GM18498 (cell line): ENCODE results near the gene ELFN1.

Experiments
- ATAC-seq: cut with Tn5 transposase; IDR thresholded peaks from one replicate; pipeline ENCODE4 v1.9.1; 2021; ENCODE audit warnings: mild to moderate bottlenecking, moderate library complexity; ENCODE audit not compliant: unreplicated experiment

The ELFN1 gene

DNA sequence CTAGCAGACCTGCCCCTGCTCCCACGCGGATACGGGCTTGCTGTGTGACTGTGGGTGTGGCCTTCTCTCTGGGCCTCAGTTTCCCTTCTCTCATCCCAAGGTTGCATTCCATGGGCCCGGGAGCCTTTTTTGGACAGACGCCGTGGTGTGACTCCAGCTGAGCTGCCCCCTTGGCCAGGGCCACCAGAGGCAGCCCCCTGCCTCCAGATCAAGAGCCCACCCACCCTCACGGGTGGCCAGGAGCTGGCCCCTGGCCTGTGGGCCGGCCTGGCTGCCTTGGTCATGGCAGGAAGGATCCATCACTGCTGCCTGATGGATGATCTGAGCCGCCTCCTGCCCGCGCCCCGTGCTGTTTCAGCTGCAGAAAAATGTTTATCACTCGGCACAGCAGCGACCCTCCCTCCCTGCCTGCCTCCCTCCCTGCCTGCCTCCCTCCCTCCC is 27.8 kb upstream of the ELFN1 start:
- ATAC-seq: no peak

DNA sequence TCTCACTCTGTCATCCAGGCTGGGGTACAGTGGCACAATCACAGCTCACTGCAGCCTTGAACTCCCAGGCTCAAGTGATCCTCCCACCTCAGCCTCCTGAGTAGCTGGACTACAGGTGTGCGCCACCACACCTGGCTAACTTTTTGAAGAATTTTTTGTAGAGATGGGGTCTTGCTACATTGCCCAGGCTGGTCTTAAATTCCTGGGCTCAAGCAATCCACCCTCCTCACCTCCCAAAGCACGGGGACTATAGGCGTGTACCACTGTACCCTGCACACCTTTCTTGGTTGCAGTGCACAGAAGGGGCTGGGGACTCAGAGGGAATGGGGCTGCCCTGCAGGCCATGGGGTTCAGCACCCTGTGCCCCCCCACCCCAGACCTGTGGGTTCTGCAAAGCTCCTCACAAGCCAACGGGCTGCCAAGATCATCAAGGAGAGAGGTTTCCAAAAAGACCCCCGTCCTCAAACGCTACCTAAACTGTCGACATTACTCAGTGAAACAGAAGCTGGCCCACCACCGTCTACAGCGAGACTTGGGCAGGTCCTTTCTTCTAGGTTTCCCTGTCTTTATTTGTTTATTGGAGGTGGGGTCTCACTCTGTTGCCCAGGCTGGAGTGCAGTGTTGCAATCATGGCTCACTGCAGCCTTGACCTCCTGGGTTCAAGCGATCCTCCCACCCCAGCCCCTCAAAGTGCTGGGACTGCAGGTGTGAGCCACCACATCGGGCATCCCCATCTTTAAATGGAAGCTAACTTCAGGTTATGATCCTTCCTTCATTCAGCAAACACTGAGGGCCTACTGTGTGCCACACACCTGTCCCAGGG is 26.6 kb upstream of the ELFN1 start:
- no peak for ATAC-seq

DNA sequence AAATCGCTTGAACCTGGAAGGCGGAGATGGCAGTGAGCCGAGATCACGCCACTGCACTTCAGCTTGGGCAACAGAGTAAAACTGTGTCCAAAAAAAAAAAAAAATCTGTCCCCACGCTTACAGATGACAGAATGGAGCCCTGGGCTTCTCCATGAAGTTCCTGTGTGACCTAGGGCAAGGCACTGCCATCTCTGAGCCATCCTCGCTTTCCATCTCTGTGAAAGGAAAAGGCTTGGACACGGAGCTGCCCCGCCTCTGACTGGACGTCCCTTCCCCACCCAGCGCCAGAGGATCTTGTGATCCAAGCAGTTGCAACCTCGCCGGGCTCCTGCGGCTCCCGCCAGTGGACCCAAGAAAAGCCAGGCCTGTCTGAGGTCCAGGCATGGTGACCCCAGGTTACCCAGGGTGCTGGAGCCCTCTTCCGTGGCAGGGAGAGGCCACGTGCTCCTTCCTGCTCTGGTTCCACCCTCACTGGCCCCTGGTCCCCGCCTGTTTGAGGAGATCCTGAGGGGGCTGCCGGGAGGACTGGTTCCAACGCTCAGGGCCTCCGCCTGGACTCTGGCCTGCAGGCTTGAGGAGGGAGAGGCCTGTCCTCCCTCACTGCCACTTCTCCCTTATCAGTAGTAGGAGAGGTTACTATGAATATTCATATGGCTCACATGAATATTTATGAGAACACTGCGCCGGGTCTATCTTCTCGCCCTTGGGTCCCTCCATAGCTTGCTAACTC is 25.6 kb upstream of the ELFN1 start:
- ATAC-seq: no peak

DNA sequence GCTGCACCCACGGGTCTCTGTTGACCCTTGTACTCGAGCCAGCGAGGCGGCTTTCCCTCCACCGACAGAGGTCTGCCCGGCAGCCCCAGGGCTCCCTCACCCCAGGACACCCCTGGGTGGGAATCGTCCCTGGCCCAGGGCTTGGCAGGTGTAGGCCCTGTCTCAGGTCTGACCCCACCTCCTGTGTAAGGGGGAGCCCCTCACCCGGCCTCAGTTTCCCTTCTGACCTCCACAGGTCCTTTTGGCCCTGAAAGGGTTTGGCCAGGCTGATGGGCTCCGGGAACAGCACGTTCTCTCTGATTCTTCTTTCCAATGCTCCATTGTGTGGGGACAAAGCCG is 25.0 kb upstream of the ELFN1 start:
- ATAC-seq: no peak

DNA sequence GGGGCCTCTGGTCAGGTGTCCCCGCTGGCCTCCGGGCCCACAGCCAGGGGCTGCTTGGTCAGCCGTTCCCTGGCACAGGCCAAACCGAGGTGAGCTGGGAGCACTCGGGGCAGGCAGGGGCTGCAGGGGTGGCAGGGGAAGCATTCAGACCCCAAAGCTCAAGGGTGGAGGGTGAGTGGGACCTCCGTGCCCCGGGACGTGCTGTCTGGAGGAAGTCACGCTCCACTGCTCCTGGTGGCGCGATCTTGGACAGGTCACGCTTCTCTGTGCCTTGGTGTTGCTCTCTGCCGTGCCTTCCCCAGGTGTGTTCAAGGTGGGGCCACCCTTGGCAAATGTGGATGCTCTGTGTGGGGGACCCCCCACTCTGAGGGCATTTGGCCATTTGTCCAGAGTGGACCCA is 24.6 kb upstream of the ELFN1 start:
- ATAC-seq: no peak

DNA sequence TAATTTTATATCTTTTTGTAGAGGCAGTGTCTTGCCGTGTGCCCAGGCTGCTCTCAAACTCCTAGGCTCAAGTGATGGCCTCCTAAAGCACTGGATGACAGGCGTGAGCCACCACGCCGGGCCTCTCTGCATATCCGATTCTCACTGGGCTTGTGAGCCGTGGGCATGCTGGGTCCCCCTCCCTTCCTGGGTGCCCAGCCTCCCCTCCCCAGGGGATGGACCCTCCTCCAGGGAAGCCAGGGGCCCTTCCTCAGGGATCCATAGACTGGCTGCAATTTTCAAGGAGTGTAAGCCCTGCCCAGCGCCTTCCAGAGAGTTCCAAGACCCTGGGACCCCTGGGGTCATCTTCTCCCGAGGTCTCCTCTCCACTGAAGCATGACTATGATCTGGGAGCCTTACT is 23.7 kb upstream of the ELFN1 start:
- ATAC-seq: no peak

DNA sequence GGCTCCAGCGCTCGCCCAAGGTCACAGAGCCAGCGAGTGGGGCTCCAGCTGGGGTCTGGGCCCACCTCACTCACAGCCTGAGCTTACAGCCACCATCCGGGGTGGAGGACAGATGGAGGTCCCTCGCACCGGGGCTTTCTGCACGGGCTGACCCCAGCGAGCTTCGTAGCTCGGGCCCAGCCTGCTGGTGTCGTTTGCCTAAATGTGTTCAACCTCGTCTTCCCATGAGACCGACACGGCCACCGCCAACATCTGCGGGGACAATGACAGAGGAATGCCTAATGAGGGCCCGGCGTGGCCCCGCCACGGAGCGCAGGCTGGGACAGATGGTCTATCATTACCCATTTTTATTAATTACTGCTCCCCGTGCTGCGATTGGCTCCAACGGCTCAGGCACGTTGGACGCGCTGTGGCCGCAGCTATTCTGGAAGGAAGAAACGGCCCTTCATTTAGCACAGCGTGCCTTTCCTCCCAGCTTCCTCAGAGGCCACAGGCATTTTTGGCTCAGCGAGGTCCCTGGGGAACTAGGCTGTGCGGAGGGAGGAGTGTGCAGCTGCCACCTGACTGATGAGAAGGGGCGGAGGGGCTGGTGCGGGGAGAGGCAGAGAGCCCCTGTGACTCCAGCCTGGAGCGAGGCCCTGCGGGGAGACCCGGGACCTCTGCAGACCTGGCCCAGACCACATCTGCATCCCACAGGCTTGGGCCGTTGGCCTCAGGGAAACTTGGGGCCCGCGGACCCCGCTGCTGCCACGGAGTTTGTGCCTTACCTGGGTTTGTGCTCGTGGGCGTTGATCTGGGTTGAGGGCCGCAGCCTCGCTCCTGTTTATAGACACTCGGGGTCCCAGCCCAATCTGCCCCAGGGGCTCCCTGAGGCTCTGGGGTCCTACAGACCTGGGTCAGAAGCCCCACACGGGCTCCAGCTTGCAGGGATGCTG is 22.9 kb upstream of the ELFN1 start:
- no peak for ATAC-seq

DNA sequence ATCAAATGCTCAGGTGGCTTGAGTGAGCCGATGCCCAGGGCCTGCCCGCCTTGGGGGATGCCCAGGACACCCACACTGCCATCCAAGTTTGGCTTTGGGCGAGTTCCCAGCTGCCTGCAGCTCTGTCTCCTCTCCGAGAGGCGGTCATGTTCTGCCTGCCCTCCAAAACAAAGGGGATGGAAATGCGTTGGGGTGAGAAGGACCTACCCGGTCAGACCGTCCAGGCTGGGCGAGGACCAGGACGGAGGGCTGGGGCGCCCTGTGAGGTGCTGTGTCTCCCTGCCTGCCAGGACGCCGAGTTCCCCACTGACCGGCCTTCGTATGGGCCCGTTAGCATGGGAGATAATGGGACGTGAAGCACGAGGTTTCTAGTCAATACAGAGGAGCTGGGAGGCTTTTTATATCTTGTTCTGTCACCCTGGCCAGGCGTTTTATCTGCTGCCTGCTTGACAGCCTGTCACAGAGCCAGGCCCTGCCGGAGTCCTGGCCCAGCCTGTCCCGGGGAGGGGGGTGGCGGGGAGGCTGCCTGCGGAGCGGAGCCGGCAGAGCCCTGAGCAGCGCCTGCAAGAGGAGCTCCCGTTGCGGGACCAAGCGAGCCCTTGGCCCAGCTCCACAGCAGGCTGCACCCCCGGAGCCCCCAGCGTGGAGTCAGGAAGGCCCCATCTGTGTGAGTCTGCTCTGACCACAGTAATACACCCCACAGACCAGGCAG is 22.0 kb upstream of the ELFN1 start:
- ATAC-seq: no peak

DNA sequence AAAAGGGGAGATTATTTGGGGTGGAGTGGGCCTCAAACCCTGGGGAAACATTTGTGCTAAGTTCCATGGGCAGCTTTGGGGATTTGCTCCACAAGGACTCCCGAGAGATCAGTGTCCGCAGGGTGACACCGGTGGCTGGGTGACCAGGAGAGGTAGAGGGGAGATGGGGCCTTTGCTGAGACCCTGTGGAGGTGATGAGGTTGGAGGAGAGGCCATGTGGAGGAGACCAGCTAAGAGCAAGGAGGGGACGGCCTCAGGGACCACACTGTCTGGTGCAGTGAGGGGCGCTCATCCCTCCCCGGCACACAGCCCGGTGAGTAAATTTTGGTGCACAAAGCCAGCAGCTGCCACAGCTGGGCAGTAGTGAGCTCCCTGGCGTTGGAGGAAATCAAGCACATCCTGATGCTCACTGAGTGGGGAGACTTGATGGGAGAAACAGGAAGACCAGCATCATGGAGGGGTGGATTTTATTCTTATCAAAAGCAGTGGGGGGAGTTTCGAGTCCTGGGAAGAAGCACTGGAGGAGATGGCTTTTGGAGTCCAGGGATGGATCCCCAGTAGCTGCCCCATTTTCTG is 20.2 kb upstream of the ELFN1 start:
- no peak for ATAC-seq

DNA sequence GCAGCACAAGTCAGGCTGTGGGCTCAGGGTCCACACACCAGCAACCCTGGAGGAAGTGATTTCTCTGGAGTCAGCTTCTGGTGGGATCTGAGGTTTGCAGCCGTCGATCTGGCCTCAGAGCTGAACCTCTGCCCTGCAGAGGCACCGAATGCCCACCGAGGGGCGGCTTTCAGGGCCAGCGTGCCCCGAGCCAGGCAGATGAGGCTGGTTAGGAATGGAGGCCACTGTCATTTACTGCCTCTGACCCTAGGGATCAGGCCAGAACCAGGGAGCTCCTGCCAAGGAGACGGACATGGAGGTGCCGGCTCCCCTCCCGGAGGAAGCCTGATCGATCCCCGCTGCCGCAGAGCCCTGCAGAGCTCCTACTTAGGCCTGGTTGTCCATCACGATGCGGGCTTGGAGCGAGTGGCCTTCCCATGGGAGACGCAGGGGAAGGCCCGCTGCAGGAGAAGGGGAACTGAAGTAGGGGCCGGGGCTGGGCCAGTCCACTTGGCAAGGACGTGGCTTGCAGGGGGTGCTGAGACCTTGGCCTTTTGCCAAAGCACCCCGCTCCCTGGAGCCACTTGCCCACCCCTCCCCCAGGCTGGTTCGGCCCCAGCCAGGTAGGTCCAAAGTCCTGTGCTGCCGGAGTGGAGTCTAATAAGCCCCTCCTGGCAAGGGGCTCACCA is 19.6 kb upstream of the ELFN1 start:
- ATAC-seq: no peak

DNA sequence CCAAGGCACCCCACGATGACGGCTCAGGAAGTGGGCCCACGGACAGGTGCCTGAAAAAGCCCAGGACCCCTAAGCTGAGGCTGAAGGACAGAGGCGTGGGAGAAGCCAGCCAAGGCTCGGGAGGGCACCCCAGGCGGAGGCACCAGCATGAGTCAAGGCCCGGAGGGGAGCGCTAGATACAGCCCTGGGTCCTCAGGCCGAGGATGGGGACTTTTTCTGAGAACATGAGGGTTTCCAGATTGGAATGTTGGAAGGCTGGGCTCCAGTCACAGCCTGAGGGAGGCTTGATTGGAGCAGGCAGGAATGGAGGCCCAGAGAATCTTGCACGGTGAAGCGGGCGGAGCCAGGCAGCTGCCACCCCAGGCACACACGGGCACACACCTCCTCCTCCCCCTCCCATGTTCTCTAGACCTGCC is 19.0 kb upstream of the ELFN1 start:
- ATAC-seq: no peak

DNA sequence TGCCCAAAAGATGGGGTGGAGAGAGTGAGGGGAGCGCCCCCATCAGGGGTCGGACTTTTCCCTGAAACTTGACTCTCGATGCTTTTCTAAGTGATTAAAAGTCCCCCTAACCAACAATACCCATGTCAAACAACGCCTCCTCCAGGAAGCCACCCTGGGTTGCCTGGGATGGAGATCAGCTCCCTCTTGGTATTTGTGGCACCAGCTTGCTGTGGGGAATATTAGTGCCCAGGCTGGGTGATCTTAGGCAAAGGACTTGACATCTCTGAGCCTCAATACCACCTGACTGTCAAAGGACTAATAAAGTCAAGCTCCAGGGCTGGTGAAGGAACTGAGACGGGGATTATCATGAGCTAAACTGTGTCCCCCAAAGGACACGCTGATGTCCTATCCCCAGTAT is 18.2 kb upstream of the ELFN1 start:
- no peak for ATAC-seq

DNA sequence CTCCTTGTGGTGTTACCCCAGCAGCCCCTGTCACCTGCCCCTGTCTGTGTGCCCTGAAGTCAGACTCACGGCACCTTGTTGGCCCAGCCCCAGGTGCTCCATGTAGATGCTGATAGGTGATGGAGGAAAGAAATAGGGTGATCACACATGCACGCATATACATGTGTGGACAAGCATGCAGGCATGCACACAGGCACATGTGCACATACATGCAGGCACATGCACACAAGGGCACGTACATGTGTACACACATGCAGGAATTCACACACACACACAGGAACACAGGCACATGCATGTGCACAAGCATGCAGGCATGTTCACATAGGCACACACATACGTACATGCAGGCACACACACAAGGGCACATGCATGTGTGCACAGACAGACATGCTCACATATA is 16.6 kb upstream of the ELFN1 start:
- no peak for ATAC-seq

DNA sequence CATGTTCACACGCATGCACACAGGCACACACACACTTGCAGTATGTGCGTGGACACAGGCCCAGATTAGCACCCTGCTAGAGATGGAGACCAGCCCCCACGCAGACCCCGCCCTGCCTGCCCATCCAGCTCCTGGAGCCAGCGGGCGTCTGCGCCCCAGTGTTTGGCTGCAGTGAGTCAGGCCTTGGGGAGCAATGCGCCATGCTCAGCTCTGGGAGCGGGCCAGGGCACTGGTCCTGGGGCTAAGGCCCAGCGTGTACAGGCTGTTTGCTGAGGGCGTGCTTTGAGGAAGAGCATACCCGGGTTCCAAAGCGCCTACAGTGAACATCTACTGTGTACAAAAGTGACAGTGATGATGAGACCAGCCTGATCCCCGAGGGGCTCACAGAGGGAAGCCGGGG is 16.0 kb upstream of the ELFN1 start:
- ATAC-seq: no peak

DNA sequence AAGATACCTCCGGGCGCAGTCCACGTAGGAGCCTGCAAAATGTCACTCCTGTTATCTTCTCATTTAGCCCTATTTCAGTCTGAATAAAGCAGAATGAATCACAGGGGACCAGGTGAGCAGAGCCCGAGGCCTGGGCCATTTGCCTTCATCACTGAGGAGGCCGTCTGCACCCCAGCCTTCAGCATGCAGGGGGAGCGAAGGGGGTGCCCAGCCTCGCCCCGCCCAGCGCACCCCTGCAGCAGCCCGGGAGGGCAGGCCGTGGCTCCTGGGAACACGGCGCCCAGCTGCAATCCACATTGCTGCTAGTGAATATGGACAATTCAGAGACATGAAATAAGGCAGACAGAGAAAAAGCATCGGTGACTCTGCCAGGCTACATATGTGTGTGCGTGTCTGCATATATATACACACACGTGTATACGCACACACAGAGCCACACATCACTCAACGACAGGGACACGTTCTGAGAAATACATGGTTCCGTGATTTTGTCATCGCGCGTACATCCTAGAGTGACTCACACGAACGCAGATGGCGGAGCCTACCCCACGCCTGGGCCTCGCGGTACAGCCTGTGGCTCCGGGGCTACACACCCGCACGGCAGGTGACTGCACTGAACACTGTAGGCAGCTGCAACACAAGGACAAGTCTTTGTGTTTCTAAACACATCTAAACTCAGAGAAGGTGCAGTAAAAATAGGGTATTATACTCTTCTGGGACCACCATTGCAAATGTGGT is 15.2 kb upstream of the ELFN1 start:
- no peak for ATAC-seq

DNA sequence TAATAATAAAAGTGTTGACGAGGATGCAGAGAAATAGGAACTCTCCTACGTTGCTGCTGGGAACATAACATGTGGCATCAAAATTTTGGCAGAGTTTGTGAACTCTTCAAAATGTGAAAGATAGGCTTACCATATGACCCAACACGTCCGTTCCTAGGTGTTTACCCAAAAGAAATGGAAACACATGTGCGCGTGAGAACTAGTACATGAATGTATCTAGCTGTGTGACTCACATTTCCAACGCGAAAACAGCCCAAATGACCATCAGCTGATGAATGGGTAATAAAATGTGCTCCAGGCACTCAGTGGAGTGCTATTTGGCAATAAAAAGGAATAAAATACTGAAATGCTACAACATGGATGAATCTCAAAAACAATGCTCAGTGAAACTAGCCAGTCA is 10.4 kb upstream of the ELFN1 start:
- ATAC-seq: no peak

DNA sequence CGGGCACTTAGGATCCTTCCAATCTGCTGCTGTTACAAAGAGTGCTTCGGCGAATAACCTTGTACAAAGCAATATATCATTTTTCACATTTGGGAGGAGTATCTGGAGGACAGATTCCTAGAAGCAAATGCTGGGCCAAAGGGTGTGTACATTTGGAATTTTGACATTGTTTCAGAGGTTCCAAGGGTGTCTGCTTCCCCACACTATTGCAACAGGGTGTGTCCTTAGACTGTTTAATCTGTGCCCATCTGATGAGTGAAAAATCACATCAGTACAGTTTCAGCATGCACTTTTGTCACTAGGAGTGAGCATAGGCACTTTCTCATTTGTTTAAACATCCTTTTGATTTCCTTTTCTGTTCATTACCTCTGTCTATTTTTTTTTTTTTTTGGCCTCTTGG is 8.6 kb upstream of the ELFN1 start:
- no peak for ATAC-seq

DNA sequence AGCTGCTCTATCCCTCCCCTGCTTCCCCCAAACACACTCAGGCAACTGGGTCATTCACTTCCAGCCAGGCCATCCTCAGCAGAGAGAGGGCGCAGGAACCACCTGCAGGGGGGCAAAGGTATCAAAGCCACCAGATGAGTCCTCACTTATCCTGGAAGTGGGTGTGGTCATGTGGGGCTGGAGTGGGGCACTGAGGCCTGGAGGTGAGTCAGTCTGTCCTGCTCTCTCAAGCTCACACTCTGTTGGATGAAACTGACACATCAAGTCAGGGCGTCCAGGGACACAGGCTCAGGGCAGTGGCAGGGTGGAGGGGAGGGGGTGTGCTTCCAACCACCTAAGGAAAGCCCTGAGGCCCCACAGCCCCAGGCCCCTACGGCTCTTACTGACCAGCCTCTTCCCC is 8.0 kb upstream of the ELFN1 start:
- ATAC-seq: no peak

DNA sequence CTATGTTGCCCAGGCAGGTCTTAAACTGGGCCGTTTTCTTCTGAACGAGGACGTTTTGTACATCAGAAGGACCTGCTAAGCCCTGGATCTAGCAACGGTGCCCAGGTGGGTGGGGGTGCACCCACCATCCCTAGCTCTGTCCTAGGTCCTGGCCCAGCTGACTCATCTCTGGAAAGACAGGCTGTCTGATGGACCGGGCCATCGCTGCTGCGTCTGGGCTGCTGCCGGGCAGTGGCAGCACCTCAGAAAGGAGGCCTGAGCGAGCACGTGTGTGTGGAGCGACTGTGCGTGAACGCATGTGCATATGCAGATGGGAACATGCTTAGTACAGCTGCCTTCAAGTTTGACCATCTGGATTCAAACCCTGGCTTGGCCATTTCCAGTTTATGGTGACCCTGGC is 7.3 kb upstream of the ELFN1 start:
- ATAC-seq: no peak
